ENCODE results near the gene TSPAN18.

TSPAN18 gene

DNA sequence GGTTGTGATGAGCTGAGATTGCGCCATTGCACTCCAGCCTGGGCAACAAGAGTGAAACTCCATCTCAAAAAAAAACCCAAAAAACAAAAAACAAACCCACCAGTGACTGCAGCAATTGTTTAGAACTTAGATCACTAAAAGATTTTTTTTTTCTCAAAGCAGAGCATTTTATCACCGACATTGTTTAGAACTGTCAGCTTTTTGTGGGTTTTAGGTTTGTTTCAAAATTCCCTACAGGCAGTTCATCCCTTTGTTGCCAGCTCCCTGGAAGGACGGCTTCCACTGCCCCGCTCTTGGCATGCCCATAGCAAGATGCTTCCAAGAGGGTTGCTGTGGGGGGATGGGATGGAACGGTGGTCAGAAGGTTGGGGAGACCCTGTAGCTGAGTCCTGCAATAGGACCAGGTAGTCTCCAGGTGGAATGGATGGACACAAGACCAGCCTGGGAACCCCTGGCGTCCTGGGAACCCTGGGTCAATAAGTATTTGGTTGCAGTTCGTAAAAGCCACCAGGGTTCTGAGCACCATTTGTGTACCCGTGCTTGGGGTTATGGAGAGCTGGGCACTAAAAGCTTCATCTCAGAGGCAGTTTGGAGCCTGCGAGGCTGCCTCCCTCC is 46.7 kb downstream of the TSPAN18 start:
- H3K9me3 ChIP-seq (ENCODE audit: insufficient read depth, low read depth, low read length) = no peaks in the 10 kb centered on the region
- no peaks in the 10 kb centered on the region; the same call in 1 of the 2 replicates for H3K36me3 ChIP-seq (ENCODE audit: insufficient read depth, low read length)
- no peak overlapping the region for H3K27ac ChIP-seq (ENCODE audit: low read depth, low read length)
- peaks cover 21% of the 10 kb centered on the region for H3K4me1 ChIP-seq (ENCODE audit: insufficient read depth, low read length)
- no peaks in the 10 kb centered on the region for H3K27me3 ChIP-seq (ENCODE audit: insufficient read depth, low read length)
- WGBS = 75% methylated on average over 9 of the region's 9 CpGs
- no peak overlapping the region for H3K4me3 ChIP-seq (ENCODE audit: low read length)
- no peak overlapping the region for H3K9ac ChIP-seq (ENCODE audit: low read depth, low read length)

DNA sequence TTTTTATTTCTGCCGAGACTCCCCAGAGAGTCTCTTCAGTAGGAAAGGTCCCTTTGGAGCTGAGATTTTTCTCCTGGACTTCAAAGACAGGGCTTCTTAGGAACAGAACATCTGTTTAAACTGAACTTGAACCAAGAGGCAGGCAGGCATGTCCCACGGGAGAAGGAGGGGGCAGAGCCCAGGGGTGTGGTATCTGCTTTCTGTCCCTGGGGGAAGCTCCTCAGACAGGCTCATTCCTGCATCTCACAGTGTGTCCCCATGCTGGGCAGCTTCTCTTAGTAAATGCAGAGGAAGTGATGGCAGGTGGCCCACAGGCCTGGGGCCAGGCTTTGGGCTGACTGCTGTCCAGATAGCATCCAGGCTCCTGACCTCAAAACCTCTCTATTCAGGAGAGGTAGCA is 47.3 kb downstream of the TSPAN18 start:
- H3K27me3 ChIP-seq (ENCODE audit: insufficient read depth, low read length) = no peaks in the 10 kb centered on the region
- H3K9ac ChIP-seq (ENCODE audit: low read depth, low read length) = no peak overlapping the region
- 31% methylated on average over 2 of the region's 2 CpGs for WGBS
- H3K9me3 ChIP-seq (ENCODE audit: insufficient read depth, low read depth, low read length) = no peaks in the 10 kb centered on the region
- peaks cover 21% of the 10 kb centered on the region for H3K4me1 ChIP-seq (ENCODE audit: insufficient read depth, low read length)
- H3K4me3 ChIP-seq (ENCODE audit: low read length) = no peak overlapping the region
- no peaks in the 10 kb centered on the region for H3K36me3 ChIP-seq (ENCODE audit: insufficient read depth, low read length)
- peak overlapping the region; percentile 5; the same call in 1 of the 2 replicates for H3K27ac ChIP-seq (ENCODE audit: low read depth, low read length)

DNA sequence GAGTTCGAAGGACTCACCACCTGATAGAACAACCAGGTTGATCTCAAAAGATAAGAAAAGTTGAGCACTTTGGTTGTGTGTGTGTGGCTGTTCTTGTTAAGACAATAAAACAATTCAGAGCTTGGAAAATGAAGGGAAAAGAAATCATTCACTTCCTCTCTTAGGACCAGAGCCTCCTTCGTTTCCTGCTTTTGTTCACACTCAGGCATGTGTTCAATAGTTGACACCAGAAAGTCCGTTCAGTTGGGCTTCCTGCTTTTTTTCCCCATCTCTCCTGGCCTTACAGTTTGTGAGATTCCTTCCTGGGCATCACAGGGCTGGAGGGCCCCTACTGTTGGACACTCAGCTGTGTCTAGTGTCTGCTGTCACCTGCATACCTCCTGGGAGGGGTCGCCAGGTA is 48.0 kb downstream of the TSPAN18 start:
- Histone ChIP-seq H3K4me3 (ENCODE audit: low read length) (no peak overlapping the region), H3K9ac (ENCODE audit: low read depth, low read length) (no peak overlapping the region), H3K36me3 (ENCODE audit: insufficient read depth, low read length) (no peaks in the 10 kb centered on the region), H3K9me3 (ENCODE audit: insufficient read depth, low read depth, low read length) (no peaks in the 10 kb centered on the region), H3K27ac (ENCODE audit: low read depth, low read length) (no peak overlapping the region), H3K4me1 (ENCODE audit: insufficient read depth, low read length) (peaks cover 21% of the 10 kb centered on the region), H3K27me3 (ENCODE audit: insufficient read depth, low read length) (no peaks in the 10 kb centered on the region)
- WGBS = 85% methylated on average over 4 of the region's 4 CpGs

DNA sequence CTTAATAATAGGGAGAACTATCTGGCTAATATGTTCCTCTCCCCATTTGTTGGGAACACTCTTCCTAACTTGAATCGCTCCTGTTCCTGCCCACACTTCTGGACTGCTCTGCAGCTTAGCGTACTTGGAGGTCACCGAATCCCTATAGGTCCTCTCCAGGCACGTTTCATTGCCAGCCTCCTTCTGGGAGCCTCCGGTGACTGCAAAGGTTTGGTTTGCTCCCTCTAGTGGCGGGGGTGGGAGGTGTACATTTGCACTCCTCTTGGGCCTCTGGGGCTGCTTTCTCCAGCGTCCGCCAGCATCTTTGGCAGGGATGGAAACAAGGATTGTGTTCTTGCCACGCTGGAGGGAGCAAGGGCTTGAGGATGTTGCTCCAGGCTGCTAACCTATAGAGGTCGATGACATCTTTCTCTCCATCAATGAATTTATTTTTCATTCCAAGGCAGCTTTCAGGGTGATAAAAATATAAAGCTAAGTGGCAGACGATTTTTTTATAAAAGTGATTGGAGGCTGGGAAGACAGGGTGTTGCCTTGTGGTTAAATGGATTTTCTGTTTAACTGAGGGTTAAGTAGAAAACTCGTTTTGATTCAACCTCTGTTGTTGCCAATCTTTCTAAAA is 48.7 kb downstream of the TSPAN18 start:
- Histone ChIP-seq H3K27ac (ENCODE audit: low read depth, low read length) (no peak overlapping the region), H3K9ac (ENCODE audit: low read depth, low read length) (no peak overlapping the region), H3K4me3 (ENCODE audit: low read length) (no peak overlapping the region), H3K27me3 (ENCODE audit: insufficient read depth, low read length) (no peaks in the 10 kb centered on the region), H3K4me1 (ENCODE audit: insufficient read depth, low read length) (peaks cover 26% of the 10 kb centered on the region), H3K36me3 (ENCODE audit: insufficient read depth, low read length) (no peaks in the 10 kb centered on the region), H3K9me3 (ENCODE audit: insufficient read depth, low read depth, low read length) (no peaks in the 10 kb centered on the region)
- 75% methylated on average over 11 of the region's 12 CpGs for WGBS

DNA sequence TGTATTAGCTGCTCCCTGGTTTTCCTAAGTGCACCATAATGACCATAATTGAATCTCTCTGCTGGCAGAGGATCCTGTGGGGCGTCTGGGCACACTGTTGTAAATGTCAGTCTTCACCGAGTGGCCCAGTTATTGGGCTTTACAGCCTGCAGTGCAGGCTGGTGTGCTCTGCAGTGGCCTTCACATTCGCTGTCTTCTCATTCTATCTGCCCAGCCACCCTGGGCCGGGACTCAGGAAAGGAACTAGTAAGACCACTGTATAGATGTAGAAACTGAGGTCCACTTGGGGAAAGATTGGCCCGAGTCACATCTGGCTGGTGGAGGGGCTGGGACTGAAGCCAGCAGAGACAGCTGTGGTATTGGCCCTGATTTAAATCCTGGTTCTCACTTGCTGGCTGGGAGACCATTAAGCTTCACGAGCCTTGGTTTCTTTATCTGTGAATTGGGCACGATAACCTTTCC is 49.3 kb downstream of the TSPAN18 start:
- WGBS = 91% methylated on average over 7 of the region's 7 CpGs
- Histone ChIP-seq H3K9me3 (ENCODE audit: insufficient read depth, low read depth, low read length) (no peaks in the 10 kb centered on the region), H3K27me3 (ENCODE audit: insufficient read depth, low read length) (no peaks in the 10 kb centered on the region), H3K36me3 (ENCODE audit: insufficient read depth, low read length) (no peaks in the 10 kb centered on the region), H3K4me1 (ENCODE audit: insufficient read depth, low read length) (peaks cover 30% of the 10 kb centered on the region), H3K4me3 (ENCODE audit: low read length) (no peak overlapping the region), H3K9ac (ENCODE audit: low read depth, low read length) (no peak overlapping the region), H3K27ac (ENCODE audit: low read depth, low read length) (no peak overlapping the region)

DNA sequence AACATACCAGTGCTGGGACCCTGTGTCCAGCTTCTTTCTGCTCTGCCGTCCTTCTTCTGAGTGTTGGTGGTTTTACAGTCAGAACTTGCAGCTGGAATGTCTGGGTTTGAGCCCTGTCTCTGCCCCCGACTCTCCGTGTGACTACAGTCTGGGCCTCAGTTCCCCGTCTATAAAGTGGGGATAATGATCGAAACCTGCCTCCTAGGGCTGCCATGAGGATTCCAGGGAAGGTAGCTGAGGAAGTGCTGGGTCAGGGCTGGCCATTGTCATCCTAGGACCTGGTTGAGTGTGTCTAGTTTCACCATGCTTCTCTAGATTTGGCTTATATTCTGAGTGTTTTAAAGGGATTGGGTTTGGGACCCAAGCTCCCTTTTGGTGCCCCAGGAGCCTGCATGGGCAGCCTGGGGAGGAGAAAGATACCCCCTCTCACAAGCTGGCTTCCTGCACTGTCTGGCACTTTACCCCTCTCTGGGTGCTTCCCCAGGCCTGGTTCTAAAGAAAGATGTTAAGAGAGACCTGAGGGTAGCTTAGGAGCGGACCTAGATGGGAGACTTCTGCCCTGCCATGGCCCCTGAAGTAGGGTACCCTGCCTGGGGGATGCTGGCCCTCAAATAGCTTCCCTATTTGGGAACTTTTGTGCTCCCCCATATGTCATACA is 49.9 kb downstream of the TSPAN18 start:
- no peaks in the 10 kb centered on the region for H3K36me3 ChIP-seq (ENCODE audit: insufficient read depth, low read length)
- H3K9ac ChIP-seq (ENCODE audit: low read depth, low read length) = no peak overlapping the region
- H3K27ac ChIP-seq (ENCODE audit: low read depth, low read length) = no peak overlapping the region
- no peaks in the 10 kb centered on the region for H3K27me3 ChIP-seq (ENCODE audit: insufficient read depth, low read length)
- H3K9me3 ChIP-seq (ENCODE audit: insufficient read depth, low read depth, low read length) = no peaks in the 10 kb centered on the region
- no peak overlapping the region for H3K4me3 ChIP-seq (ENCODE audit: low read length)
- H3K4me1 ChIP-seq (ENCODE audit: insufficient read depth, low read length) = peaks cover 30% of the 10 kb centered on the region
- WGBS = 90% methylated on average over 6 of the region's 6 CpGs

DNA sequence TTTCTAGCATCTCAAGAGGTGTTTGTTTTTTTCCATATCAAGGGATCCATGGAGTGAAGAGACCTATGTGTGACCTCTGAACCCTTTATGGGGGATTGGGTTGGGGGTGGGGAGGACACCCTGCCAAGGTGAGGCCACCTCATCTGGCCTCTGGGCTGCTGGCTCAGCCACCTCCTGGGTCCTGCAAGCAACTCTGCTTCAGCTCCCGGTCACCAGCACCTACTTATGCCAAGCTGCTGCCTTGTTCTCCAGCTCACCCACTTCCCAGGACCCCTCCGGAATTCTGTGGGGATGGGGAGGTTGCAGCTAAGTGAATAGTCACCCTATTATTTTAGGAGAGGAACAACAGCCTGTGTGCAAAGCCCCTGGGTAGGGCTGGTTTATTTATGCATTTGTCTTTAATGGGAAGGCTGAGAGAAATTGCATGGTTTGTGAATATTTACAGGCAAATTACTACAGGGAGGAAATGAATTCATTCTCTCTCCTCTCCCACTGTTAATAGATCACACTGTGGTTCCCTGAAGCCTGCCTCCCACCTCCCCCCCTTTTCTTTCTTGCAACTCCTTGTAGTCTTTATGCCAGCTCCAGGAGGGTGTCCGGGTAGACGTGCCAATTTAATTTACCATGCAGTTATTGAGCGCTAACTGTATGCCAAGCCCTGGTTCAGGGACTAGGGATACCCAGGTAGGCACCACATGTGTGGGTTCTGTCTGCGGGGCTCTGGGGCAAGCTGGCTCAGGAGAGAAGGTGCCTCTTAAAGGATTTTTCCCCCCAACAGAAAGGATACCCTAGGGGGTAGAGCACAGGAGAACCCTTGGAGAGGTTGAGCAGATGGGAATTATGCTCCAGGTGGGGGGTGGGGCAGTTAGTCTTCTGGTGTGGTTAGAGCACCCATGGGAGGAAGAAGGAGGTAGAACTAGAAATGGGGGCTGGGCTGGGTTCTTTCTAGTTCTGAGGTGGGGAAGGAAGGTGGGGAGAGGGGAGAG is 50.7 kb downstream of the TSPAN18 start:
- Histone ChIP-seq H3K4me3 (ENCODE audit: low read length) (no peak overlapping the region), H3K4me1 (ENCODE audit: insufficient read depth, low read length) (peaks cover 30% of the 10 kb centered on the region), H3K27me3 (ENCODE audit: insufficient read depth, low read length) (no peaks in the 10 kb centered on the region), H3K36me3 (ENCODE audit: insufficient read depth, low read length) (no peaks in the 10 kb centered on the region), H3K9me3 (ENCODE audit: insufficient read depth, low read depth, low read length) (no peaks in the 10 kb centered on the region), H3K9ac (ENCODE audit: low read depth, low read length) (no peak overlapping the region), H3K27ac (ENCODE audit: low read depth, low read length) (no peak overlapping the region)
- 65% methylated on average over 5 of the region's 6 CpGs for WGBS

DNA sequence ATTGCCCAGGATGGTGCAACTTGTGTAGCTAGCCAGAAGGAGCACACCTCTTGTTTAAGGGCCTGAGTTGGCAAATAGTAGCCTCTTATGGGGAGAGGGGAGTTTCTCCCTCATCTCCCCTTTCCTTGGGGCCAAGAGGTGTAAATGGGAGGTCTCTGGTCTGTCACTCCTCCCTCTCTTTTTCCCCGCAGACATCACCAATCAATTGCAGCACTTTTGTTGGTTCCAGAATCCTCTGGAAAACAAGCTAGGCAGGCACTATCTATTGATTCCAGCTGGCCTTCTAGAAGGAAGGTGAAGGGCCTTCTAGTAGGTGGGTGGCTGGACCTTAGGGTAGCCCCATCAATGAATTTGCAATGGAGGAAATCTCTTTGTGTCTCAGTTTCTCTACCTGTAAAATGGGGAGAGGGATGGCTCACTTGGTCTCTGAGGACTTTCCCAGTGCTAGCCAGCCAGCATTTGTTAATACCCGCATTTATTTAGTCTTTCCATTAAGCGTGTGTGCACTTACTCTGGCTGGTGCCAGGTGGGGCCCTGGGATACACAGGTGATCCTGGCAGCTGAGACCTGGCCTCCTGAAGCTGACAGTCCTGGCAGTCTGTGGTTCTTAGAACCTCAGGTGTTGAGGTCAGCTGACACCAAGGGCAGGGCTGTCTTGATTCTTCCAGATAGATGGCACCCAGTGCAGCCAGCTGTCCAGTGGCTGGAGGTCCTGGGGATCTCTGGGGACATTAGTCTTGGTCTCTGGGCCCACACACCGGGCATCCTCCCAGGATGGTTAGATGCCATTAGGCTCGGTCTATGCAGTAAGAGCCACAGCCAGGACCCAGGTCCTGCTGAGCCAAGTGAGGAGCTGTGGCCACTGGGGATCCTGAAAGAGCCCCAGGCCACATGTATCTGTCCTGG is 51.7 kb downstream of the TSPAN18 start:
- no peak overlapping the region for H3K27ac ChIP-seq (ENCODE audit: low read depth, low read length)
- peaks cover 28% of the 10 kb centered on the region for H3K4me1 ChIP-seq (ENCODE audit: insufficient read depth, low read length)
- 86% methylated on average over 5 of the region's 5 CpGs for WGBS
- no peak overlapping the region for H3K9ac ChIP-seq (ENCODE audit: low read depth, low read length)
- H3K36me3 ChIP-seq (ENCODE audit: insufficient read depth, low read length) = no peaks in the 10 kb centered on the region
- H3K9me3 ChIP-seq (ENCODE audit: insufficient read depth, low read depth, low read length) = no peaks in the 10 kb centered on the region
- no peak overlapping the region for H3K4me3 ChIP-seq (ENCODE audit: low read length)
- no peaks in the 10 kb centered on the region for H3K27me3 ChIP-seq (ENCODE audit: insufficient read depth, low read length)

DNA sequence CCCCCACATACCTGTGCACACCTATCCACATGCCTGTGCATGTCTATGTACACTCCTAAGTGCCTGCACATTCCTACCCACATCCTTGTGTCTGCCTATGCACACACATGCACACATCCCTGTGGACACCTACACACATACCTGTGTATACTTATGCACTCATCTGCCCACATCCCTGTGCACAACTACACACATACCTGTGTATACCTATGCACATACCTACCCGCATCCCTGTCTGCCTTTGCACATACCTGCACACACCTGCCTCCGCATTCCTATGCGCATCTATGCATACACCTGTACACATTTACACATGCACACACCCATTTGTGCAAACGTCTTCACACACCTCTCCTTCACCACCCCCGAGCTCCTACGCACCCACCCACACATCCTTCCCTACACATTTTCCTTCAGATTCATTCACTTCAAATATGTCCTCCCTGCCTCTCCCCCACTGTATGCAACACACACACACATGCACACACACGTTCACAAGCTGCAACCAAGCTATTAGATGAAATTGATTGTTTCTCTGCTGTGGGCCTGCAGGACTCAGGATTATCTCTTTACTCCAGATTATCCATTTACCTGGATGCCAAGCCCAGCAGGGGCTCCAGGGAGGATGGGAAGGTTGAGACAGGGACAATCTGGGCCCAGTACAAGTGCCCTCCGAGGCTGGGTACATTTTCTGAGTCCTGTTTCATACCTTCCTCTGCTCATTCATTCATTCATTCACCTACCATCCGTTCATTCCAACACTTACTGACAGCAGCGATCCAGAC is 53.2 kb downstream of the TSPAN18 start:
- WGBS = 88% methylated on average over 10 of the region's 10 CpGs
- H3K4me1 ChIP-seq (ENCODE audit: insufficient read depth, low read length) = peaks cover 29% of the 10 kb centered on the region
- H3K27ac ChIP-seq (ENCODE audit: low read depth, low read length) = no peak overlapping the region
- no peaks in the 10 kb centered on the region for H3K36me3 ChIP-seq (ENCODE audit: insufficient read depth, low read length)
- H3K9me3 ChIP-seq (ENCODE audit: insufficient read depth, low read depth, low read length) = no peaks in the 10 kb centered on the region
- no peak overlapping the region for H3K9ac ChIP-seq (ENCODE audit: low read depth, low read length)
- H3K27me3 ChIP-seq (ENCODE audit: insufficient read depth, low read length) = no peaks in the 10 kb centered on the region
- H3K4me3 ChIP-seq (ENCODE audit: low read length) = no peak overlapping the region
